ENCODE data around the gene DOCK2.

GRCh38 chr5:169788168-169788567, 151.1 kb downstream of the DOCK2 start:
- TF ChIP-seq POLR2A (IDR thresholded peaks at IDR 0.05): no peak
- no peak for TF ChIP-seq CTCF (IDR thresholded peaks at IDR 0.05)
- TF ChIP-seq EP300 (IDR thresholded peaks at IDR 0.05): no peak
- TF ChIP-seq POLR2AphosphoS5 (IDR thresholded peaks at IDR 0.05): no peak
